SK-N-SH (cell line): ENCODE data around the gene CYP2C9. TPM values are rescaled to one million over a fixed set of nuclear protein-coding genes. Genes with fewer than 3 reads are reported as not detected.

Experiments
- CTCF ChIA-PET: fragments of 300-600, 350-600 bp; formaldehyde crosslinking; extraction: SDS; loops from one replicate; lab custom pipeline; 2021; lab: Yijun Ruan, JAX
- POLR2A ChIA-PET: fragments of 350-600 bp; sonication (Branson Sonifier 250); formaldehyde crosslinking; extraction: SDS; loops from one replicate; lab custom pipeline; 2020; ENCODE audit warnings: antibody characterized with exemption, inconsistent platforms; lab: Yijun Ruan, JAX
- DNase-seq: peaks from one replicate; pipeline ENCODE4 v3.0.0; 2012
- H2AFZ ChIP-seq: fragments of 200-600 bp; sonication (generic); 2 replicates; pipeline ENCODE4 v1.8.1; 2016; ENCODE audit warnings: antibody characterized with exemption, mild to moderate bottlenecking, low read depth
- H3F3A ChIP-seq: fragments of 200-600 bp; sonication (generic); replicated peaks from 2 replicates; pipeline ENCODE3; 2016; ENCODE audit warnings: antibody characterized with exemption, mild to moderate bottlenecking; ENCODE audit not compliant: insufficient read depth
- H3K27ac ChIP-seq, 2 experiments: fragments of 200-500 bp in 1 of 2; fragments of 200-600 bp in 1 of 2; sonication (Bioruptor generic) in 1 of 2; sonication (generic), shearing (Covaris generic) in 1 of 2; 2 replicates each; pipeline versions ENCODE4 v1.5.1 to v1.6.1; 2014 to 2016; ENCODE audit warnings: low read depth in 2 of 2, inconsistent platforms in 1 of 2, low read length in 1 of 2, mild to moderate bottlenecking in 1 of 2, mixed read lengths in 1 of 2
- H3K27me3 ChIP-seq: fragments of 200-600 bp; sonication (generic), shearing (Covaris generic); 2 replicates; pipeline ENCODE4 v1.6.1; 2016; ENCODE audit warnings: mixed run types; ENCODE audit not compliant: insufficient read depth
- H3K36me3 ChIP-seq, 2 experiments: fragments of 200-500 bp in 1 of 2; fragments of 200-600 bp in 1 of 2; sonication (Bioruptor generic) in 1 of 2; sonication (generic) in 1 of 2; replicated peaks in 1 of 2; 2 replicates each; pipeline versions ENCODE3 to v1.5.1; 2014 to 2016; ENCODE audit warnings: low read length in 1 of 2, mild to moderate bottlenecking in 1 of 2; ENCODE audit not compliant: insufficient read depth in 2 of 2, control insufficient read depth in 1 of 2
- H3K4me1 ChIP-seq, 2 experiments: fragments of 200-500 bp in 1 of 2; fragments of 200-600 bp in 1 of 2; sonication (Bioruptor generic) in 1 of 2; sonication (generic), shearing (Covaris generic) in 1 of 2; 2 replicates each; pipeline versions ENCODE4 v1.5.1 to v1.6.1; 2014 to 2016; ENCODE audit warnings: low read depth in 1 of 2, low read length in 1 of 2, mixed run types in 1 of 2; ENCODE audit not compliant: insufficient read depth in 2 of 2, control insufficient read depth in 1 of 2
- H3K4me2 ChIP-seq: fragments of 200-600 bp; sonication (generic), shearing (Covaris generic); 2 replicates; pipeline ENCODE4 v1.6.1; 2017; ENCODE audit warnings: mixed run types
- H3K4me3 ChIP-seq, 2 experiments: fragments of 200-500 bp in 1 of 2; fragments of 200-600 bp in 1 of 2; sonication (Bioruptor generic) in 1 of 2; sonication (generic), shearing (Covaris generic) in 1 of 2; 2 replicates each; pipeline versions ENCODE4 v1.5.1 to v1.8.1; 2014 to 2016; ENCODE audit warnings: low read depth in 2 of 2, inconsistent platforms in 1 of 2, low read length in 1 of 2, mild to moderate bottlenecking in 1 of 2, mixed read lengths in 1 of 2, moderate library complexity in 1 of 2
- H3K79me2 ChIP-seq: fragments of 200-600 bp; sonication (generic); 2 replicates; pipeline ENCODE4 v1.8.1; 2017; ENCODE audit warnings: mild to moderate bottlenecking; ENCODE audit not compliant: insufficient read depth
- H3K9ac ChIP-seq: fragments of 200-600 bp; sonication (generic); 2 replicates; pipeline ENCODE4 v1.6.1; 2017; ENCODE audit warnings: mixed run types
- H3K9me2 ChIP-seq: fragments of 200-600 bp; sonication (generic); 2 replicates; pipeline ENCODE4 v1.6.1; 2017; ENCODE audit warnings: mixed run types
- H3K9me3 ChIP-seq: fragments of 200-600 bp; sonication (generic); 2 replicates; pipeline ENCODE4 v1.6.1; 2017; ENCODE audit warnings: mixed run types, mild to moderate bottlenecking, moderate library complexity
- H4K20me1 ChIP-seq: fragments of 200-600 bp; sonication (generic); 2 replicates; pipeline ENCODE4 v1.6.1; 2017; ENCODE audit warnings: mild to moderate bottlenecking, mixed run types; ENCODE audit not compliant: insufficient read depth
- CHD2 ChIP-seq: fragments of 150-350 bp; IDR thresholded peaks from 2 replicates; pipeline ENCODE4 v1.6.1; 2018; ENCODE audit warnings: low read length; ENCODE audit not compliant: partially characterized antibody
- ELF1 ChIP-seq: IDR thresholded peaks from 2 replicates; pipeline ENCODE4 v1.4.0; 2012
- EP300 ChIP-seq, 2 experiments: IDR thresholded peaks; 2 replicates each; pipeline versions ENCODE4 v1.4.0 to v1.6.1; 2012; ENCODE audit warnings: borderline replicate concordance in 1 of 2, low read depth in 1 of 2, low read length in 1 of 2
- EZH2phosphoT487 ChIP-seq: fragments of 200-600 bp; sonication (generic); IDR thresholded peaks from 2 replicates; pipeline ENCODE4 v1.6.1; 2017; ENCODE audit warnings: low read depth, mixed run types, mild to moderate bottlenecking, antibody characterized with exemption, moderate library complexity, borderline replicate concordance
- FOXJ3 ChIP-seq: sonication (generic); formaldehyde crosslinking; IDR thresholded peaks from 2 replicates; pipeline ENCODE4 v1.5.1; 2020; ENCODE audit warnings: mild to moderate bottlenecking, missing genetic modification reagents
- GATA2 ChIP-seq: sonication (generic); formaldehyde crosslinking; IDR thresholded peaks from 2 replicates; pipeline ENCODE4 v1.5.0; 2020; ENCODE audit warnings: mild to moderate bottlenecking, missing genetic modification reagents
- JUND ChIP-seq: IDR thresholded peaks from 2 replicates; pipeline ENCODE4 v1.4.0; 2012
- MXI1 ChIP-seq: IDR thresholded peaks from 2 replicates; pipeline ENCODE4 v1.6.1; 2012; ENCODE audit warnings: mild to moderate bottlenecking, low read depth, low read length, improper control_type of control experiment
- NFIC ChIP-seq: IDR thresholded peaks from 2 replicates; pipeline ENCODE4 v1.4.0; 2012; ENCODE audit warnings: borderline replicate concordance
- NRF1 ChIP-seq: IDR thresholded peaks from 2 replicates; pipeline ENCODE4 v1.6.1; 2012; ENCODE audit warnings: low read depth, mild to moderate bottlenecking, low read length
- RAD21 ChIP-seq: IDR thresholded peaks from 2 replicates; pipeline ENCODE4 v1.6.1; 2012; ENCODE audit warnings: mild to moderate bottlenecking, low read length
- RCOR1 ChIP-seq: fragments of 150-350 bp; IDR thresholded peaks from 2 replicates; pipeline ENCODE4 v1.6.1; 2017; ENCODE audit warnings: antibody characterized with exemption, low read length
- SMC3 ChIP-seq: IDR thresholded peaks from 2 replicates; pipeline ENCODE4 v1.6.1; 2012; ENCODE audit warnings: low read depth, low read length, improper control_type of control experiment
- TAF1 ChIP-seq: IDR thresholded peaks from 2 replicates; pipeline ENCODE4 v1.6.1; 2012; ENCODE audit warnings: low read depth, mild to moderate bottlenecking, low read length, moderate library complexity, borderline replicate concordance
- TCF12 ChIP-seq: IDR thresholded peaks from 2 replicates; pipeline ENCODE4 v1.4.0; 2012
- YY1 ChIP-seq: IDR thresholded peaks from 2 replicates; pipeline ENCODE4 v1.4.0; 2012; ENCODE audit warnings: low read depth, mild to moderate bottlenecking
- WGBS: methylation state at CpG from one replicate; pipeline ENCODE4 v1.1.6; 2017; ENCODE audit warnings: low lambda C conversion rate; 5-methylcytosine and 5-hydroxymethylcytosine counted together
- polyA plus RNA-seq, 3 experiments: library from polyadenylated mRNA; depleted of rRNA; stranded (reverse); fragments of >200 nt; gene quantifications; 2 replicates each; pipeline ENCODE4 v1.2.3, GENCODE V29; 2012
- TF ChIP-seq, protein P1 (sequence below): fragments of 200-600 bp; sonication (generic); IDR thresholded peaks from 2 replicates; pipeline ENCODE4 v1.6.1; 2017; ENCODE audit warnings: antibody characterized with exemption, mild to moderate bottlenecking, moderate library complexity
- TF ChIP-seq, protein P2 (sequence below): IDR thresholded peaks from 2 replicates; pipeline ENCODE4 v1.4.0; 2012; ENCODE audit warnings: low read depth
- TF ChIP-seq, protein P3 (sequence below): IDR thresholded peaks from 2 replicates; pipeline ENCODE4 v1.4.0; 2012; ENCODE audit warnings: low read depth, borderline replicate concordance
- TF ChIP-seq, protein P4 (sequence below): fragments of 150-350 bp; IDR thresholded peaks from 2 replicates; pipeline ENCODE4 v1.6.1; 2016; ENCODE audit warnings: mild to moderate bottlenecking, low read depth, low read length
- TF ChIP-seq, protein P5 (sequence below): IDR thresholded peaks from 2 replicates; pipeline ENCODE4 v1.4.0; 2012; ENCODE audit warnings: low read depth, borderline replicate concordance

CYP2C9 gene
- polyA plus RNA-seq, 1 of the 3 experiments (the other 2 are of a cell fraction), result not detected

DNA sequence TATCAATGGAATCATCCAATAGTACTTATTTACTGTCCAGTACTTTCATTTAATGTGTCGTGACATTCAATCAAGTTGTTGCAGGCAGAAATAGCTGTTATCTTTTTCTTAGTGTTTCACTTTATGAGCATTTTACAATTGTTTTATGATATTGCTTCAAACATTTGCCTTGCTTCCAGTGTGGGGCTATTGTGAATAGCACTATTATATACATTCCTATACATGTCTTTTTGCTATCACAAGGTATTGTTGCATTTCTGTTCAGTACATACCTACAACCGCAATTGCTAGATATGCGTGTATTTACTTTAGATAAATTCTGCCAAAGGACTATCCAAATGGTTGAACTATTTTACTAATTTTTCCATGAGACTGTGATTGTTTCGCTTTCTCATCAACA, 95.9 kb downstream of the CYP2C9 start (continued):
- TF ChIP-seq, protein P1, sequence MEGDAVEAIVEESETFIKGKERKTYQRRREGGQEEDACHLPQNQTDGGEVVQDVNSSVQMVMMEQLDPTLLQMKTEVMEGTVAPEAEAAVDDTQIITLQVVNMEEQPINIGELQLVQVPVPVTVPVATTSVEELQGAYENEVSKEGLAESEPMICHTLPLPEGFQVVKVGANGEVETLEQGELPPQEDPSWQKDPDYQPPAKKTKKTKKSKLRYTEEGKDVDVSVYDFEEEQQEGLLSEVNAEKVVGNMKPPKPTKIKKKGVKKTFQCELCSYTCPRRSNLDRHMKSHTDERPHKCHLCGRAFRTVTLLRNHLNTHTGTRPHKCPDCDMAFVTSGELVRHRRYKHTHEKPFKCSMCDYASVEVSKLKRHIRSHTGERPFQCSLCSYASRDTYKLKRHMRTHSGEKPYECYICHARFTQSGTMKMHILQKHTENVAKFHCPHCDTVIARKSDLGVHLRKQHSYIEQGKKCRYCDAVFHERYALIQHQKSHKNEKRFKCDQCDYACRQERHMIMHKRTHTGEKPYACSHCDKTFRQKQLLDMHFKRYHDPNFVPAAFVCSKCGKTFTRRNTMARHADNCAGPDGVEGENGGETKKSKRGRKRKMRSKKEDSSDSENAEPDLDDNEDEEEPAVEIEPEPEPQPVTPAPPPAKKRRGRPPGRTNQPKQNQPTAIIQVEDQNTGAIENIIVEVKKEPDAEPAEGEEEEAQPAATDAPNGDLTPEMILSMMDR, result no peak
- no peak for TF ChIP-seq SMC3
- TF ChIP-seq ELF1, result no peak

DNA sequence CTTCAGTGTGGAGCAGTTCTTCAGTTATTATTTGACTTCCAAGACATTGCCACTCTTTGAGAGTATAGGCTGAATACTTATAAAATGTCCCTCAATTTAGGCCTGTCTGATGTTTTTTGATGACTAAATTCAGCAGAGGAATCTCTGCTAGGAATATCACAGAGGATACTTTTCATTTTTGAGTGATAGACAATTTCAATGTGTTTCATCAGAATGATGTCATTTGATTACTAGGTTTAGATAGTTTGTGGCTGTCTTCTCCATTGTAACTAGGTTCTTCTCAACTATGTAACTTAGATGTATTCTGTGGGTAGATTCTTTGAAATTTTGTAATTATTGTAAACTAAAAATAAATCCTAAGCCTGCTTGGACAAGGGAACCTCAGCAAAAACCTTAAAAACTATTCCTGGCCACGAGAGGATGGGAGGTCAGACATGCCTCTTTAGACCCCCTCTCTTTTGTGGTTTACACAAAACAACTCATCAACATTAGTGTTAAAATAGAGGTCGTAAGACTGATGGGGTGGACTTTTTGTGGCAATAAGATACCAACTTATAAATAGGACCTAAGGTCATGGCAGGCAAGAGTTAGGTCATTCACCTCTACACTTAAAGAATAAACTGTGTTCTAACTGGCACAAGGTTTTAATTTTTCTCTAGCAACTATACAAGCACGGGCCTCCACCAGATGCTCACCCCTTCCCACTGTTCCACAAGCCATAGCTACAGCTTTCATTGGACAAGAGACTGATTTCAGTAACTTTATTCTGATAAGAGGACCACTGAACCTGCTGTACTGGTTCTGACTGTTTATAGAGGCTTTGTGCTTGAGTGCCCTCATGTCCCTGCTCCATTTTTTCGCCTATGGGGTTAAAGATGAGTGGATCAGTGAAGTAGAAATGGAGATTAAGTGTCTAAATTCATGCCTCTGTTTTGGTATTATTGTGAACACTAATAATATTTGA, 97.2 kb downstream of the CYP2C9 start:
- Histone ChIP-seq H3K27ac (no peak overlapping the region), H3F3A (no peaks in the 10 kb centered on the region), H2AFZ (no peak overlapping the region), H3K4me3 (no peak overlapping the region), H3K4me1 (no peaks in the 10 kb centered on the region), H3K4me2 (no peak overlapping the region), H3K36me3 (no peaks in the 10 kb centered on the region), H3K79me2 (no peaks in the 10 kb centered on the region), H3K9ac (no peak overlapping the region)
- DNase-seq, result no peak
- WGBS, result 4% methylated on average over 4 of the region's 4 CpGs
- TF ChIP-seq TCF12 (no peak), RAD21 (no peak), CHD2 (no peak), GATA2 (CRISPR knock-in tag) (no peak), MXI1 (no peak), NRF1 (no peak), EZH2phosphoT487 (no peak), NFIC (no peak), TAF1 (no peak), FOXJ3 (no peak), JUND (no peak), SMC3 (no peak), RCOR1 (no peak), YY1 (no peak), EP300 (IDR thresholded peaks at IDR 0.05; ENCODE audit: borderline replicate concordance in 1 of 2, low read depth in 1 of 2, low read length in 1 of 2) (no peak)
- TF ChIP-seq, protein P2, sequence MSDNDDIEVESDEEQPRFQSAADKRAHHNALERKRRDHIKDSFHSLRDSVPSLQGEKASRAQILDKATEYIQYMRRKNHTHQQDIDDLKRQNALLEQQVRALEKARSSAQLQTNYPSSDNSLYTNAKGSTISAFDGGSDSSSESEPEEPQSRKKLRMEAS, result no peak
- TF ChIP-seq, protein P3, sequence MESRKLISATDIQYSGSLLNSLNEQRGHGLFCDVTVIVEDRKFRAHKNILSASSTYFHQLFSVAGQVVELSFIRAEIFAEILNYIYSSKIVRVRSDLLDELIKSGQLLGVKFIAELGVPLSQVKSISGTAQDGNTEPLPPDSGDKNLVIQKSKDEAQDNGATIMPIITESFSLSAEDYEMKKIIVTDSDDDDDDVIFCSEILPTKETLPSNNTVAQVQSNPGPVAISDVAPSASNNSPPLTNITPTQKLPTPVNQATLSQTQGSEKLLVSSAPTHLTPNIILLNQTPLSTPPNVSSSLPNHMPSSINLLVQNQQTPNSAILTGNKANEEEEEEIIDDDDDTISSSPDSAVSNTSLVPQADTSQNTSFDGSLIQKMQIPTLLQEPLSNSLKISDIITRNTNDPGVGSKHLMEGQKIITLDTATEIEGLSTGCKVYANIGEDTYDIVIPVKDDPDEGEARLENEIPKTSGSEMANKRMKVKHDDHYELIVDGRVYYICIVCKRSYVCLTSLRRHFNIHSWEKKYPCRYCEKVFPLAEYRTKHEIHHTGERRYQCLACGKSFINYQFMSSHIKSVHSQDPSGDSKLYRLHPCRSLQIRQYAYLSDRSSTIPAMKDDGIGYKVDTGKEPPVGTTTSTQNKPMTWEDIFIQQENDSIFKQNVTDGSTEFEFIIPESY, result no peak
- TF ChIP-seq, protein P4, sequence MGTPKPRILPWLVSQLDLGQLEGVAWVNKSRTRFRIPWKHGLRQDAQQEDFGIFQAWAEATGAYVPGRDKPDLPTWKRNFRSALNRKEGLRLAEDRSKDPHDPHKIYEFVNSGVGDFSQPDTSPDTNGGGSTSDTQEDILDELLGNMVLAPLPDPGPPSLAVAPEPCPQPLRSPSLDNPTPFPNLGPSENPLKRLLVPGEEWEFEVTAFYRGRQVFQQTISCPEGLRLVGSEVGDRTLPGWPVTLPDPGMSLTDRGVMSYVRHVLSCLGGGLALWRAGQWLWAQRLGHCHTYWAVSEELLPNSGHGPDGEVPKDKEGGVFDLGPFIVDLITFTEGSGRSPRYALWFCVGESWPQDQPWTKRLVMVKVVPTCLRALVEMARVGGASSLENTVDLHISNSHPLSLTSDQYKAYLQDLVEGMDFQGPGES, result no peak
- TF ChIP-seq, protein P5, sequence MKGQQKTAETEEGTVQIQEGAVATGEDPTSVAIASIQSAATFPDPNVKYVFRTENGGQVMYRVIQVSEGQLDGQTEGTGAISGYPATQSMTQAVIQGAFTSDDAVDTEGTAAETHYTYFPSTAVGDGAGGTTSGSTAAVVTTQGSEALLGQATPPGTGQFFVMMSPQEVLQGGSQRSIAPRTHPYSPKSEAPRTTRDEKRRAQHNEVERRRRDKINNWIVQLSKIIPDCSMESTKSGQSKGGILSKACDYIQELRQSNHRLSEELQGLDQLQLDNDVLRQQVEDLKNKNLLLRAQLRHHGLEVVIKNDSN, result no peak
- TF ChIP-seq, all 33 proteins: peak for 0
- CTCF ChIA-PET, result no interaction called here
- Histone ChIP-seq H3K9me3 (no peaks in the 10 kb centered on the region), H4K20me1 (no peaks in the 10 kb centered on the region), H3K9me2 (no peaks in the 10 kb centered on the region), H3K27me3 (no peaks in the 10 kb centered on the region)
- POLR2A ChIA-PET, result no interaction called here
